Ecto neural progenitor cell (in vitro differentiated cells): ENCODE data around the gene RAB24.

ENCODE experiments used
- DNase-seq: peaks from one replicate; pipeline ENCODE4 v3.0.0-alpha.2; 2018; ENCODE audit warnings: low spot score

Gene RAB24

DNA sequence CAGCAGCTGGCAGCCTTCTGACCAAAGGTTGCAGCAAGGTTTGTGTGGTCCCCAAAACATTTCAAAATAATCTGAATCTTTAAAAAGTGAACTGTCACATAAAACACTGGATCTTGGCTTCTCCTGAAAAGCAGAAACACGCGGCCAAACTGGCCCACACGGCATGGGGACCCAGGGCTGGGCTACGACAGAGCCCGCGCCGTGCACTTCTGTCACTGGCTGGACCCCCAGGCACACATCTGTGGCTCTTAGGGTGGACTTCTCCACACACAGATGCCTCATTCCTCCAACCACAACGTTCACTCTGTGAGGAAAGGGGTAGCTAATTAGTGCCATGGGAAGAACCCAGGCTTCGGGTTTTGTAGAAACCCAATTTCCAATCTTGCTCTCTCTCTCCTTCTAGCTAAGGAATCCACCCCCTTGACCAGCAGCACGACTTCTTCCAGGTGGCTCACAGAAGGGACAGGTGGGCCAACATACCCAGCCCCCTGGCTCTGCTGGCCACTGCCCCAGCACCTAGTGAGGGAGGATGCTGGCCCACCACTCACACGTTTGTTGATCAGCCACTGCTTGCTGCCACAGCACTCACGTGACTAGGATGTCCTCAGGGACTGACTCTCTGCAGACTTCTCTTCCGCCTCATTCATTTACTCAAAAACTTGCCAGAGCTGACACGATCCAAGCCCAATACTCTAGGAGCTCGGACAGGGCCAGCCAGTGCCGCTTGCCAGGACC lies 30.1 kb upstream of the RAB24 start:
- no peak for DNase-seq

DNA sequence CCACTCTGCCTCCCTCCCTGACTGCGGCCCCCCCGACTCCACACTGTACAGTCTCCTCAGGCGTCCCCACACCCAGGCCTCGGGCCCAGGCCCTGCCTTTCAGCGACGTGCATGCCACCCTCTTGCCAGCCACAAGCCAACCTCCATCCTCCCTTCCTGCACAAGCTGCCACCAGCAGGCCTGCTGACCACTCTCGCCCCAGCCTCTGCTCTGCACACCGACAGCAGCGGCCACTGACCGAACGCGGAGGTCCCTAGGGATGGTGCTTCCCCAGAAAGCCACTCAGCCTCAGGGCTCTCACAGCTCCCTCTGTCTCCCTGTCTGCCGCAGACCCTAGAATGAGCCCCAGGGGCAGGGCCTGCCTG lies 29.4 kb upstream of the RAB24 start:
- no peak for DNase-seq

DNA sequence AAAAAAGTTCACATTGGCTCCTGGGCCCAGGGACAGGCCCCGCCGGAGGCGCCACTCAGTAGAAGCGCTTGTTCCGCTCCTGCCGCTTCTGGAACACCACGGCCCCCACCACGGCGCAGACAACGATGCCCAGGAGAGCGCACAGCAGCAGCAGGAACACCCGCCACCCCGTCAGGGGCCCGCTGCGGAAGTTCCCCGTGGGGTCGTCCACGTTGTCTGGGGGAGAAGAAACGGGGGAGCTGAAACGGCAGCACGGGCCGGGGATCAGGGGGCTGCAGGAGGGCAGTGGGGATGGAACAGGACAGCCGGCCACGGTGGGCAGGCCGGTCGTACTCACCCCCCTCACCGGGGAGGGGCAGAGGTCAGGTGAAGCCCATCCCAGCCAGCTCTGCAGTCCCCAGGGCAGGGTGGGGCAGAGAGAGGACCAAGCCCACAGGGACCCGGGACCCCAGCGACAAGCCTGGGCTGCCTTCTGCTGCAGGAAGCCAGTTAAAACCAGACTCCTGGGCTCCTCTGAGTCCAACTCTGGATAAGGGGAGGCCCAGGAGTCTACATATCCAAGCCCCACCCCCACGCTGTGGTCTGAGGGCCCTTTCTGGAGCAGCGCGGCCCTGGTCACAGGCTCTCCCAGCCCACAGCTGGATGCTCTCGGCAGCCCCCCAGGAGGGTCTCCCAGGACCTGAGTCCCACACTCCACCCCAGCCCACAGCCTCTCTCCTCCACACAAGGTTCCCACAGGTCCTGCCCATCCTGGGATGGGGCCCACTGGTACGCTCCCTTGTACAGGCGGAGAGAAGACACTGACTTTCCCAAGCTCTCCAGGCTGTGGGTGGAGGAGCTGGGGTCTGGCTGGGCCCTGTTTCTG lies 28.7 kb upstream of the RAB24 start:
- DNase-seq = no peak

DNA sequence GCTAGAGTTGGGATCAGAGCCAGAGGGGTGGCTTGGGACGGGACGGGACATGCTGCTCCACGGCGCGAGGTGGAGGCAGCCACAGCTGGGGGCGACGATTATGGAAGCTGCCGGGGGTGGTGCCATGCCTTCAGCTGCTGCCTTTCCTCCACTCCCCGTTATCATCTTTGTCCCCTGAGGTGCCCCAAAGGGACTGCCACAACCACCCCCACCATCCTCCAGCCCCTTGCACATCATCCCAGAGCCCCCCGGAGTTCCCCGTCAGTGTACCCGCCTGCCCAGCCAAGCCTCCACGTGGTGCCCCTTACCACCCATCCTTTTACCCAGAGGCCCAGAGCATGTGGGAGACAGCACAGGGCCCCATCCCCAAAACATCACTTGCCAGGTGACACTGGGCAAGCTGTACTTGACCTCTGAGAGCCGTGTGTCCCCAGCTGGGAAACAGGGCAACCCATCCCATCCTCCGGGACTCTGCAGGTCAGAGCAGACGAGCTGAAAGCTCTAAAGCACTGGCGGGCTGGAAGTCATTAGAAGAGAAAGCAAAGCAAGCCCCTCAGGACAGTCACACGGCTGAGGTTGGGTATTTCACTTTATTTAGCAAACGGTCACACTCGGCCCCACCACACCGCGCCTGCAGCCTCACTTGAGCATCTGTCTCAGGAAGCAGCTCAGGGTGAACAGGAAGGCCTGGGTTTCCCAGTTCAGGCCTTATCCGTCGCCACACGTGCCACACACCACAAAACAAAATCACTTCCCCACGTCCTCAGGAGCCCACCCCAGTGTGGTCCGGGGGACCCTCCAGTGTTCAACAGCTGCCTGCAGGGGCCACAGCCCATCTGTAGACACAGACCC lies 27.7 kb upstream of the RAB24 start:
- DNase-seq = no peak

DNA sequence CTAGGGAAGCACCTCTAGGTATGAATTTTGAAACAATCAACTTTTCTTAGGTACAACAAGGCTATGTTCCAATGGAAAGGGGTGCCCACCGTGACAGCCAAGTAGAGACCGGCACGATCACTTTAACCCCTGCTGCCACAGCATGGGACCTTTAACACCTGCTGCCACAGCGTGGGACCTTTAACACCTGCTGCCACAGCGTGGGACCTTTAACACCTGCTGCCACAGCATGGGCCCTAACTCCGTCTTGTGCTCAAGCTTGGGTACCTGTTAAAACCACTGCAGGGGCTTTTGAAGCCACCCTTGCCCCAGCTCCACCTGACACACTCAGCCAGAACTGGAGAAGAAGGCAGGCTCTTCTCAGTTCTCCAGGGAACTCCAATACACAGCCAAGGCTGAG lies 26.4 kb upstream of the RAB24 start:
- DNase-seq = no peak

DNA sequence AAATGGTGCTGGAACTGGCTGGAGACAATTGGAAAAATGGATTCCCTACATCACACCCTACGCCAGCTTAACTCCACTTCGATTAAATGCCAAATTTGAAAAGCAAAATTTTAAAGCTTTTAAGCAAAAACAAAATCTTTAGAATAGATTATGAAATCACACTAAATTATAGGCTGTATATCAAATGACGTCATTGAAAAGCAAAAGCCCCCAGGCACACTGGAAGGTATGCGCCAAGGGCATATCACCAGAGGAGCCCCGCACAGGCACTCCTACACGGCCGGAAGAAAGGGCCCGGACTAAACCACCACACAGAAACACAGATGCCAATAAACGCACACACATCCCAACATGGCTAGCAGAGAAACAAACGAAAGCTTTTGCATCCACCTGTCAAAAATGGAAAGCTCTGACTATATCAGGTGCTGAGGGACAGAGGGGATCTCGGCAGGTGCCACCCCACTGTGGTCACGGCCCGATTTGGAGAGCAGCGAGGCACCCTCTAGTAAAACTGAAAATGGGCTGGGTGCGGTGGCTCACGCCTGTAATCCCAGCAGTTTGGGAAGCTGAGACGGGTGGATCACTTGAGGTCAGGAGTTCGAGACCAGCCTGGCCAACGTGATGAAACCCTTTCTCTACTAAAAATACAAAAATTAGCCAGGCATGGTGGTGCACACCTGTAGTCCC lies 25.2 kb upstream of the RAB24 start:
- DNase-seq = no peak

DNA sequence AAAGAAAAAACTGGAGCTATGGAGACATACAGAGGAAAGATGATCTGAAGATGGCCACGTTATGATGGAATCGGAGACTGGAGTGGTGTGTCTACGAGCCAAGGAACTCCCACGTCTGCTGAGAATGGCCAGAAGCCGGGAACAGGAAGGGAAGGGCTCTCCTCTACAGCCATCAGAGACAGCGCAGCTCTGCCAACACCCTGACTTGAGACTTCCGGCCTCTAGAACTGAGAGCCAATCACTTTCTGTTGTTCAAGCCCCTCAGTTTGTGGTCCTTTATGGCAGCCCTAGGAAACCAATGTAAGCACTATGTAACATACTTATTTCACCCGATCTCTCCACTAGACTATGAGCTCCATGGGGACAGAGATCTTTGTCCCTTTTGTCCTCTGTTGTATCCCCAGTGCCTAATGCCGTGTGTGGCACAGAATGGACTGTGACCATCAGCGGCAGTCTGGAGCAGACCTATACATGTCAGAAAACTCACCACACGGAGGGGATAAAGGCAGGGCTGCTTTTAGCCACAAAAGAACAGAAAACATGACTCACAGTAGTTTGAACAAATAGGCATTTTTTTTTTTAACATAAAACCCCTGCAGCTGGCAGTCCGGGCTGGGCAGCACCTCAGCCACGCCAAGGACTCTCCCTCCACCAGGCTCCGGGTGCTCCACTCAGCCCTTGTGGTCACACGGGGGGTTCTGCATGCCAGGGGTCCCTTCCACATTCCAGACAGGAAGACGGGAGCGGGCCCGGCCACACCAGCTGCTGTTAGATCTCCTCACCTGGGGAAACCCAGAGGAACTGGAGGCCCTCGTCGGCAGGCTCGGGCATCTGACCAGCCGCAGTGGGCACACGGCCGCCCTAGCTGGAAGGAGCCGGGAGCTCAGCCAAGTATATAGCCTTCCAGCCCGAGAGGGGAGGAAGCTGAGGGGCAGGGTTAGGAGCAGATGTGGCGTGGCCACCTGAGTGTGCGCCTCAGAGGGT lies 24.3 kb upstream of the RAB24 start:
- DNase-seq = no peak

DNA sequence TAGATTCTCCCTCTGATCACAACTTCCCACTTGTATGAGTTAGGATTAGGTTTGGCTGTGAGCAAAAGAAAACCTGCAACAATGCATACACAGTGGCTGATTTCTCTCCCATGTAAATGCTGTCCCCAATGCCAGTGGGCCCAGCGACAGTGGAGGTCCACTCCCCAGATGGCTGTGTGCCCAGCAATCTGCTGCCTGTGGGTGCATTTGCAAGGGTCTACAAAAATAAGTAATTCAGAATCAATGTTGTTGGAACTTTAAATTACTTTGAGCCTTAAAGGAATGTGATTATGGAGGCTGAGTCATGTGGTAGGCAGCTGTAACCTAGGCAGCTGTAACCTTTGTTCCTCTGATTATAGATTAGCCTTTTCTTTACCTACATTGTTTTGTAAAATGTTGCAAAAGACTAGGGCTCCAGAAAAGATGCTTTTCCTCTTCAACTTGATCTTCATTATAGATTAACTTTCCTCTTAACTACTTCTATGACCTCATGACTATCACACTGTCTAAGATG lies 22.4 kb upstream of the RAB24 start:
- no peak for DNase-seq

DNA sequence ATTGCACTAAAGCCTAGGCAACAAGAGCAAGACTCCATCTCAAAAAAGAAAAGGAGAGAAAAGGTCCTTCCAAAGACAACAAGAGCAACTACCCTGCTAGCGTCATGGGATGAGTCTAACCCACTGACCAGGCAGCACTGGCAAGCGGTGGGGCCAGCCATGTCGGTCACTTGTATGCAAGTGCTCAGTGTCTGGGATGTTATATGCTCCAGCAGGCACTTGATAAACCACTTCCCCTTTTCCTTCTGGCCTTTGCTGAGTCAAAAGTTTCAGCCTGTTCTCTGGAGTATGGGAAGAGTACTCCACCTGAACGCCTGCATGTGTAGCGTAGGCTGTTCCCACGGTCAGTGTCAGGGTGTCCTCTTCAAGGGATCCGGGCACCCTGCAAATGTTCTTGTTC lies 17.4 kb upstream of the RAB24 start:
- no peak for DNase-seq

DNA sequence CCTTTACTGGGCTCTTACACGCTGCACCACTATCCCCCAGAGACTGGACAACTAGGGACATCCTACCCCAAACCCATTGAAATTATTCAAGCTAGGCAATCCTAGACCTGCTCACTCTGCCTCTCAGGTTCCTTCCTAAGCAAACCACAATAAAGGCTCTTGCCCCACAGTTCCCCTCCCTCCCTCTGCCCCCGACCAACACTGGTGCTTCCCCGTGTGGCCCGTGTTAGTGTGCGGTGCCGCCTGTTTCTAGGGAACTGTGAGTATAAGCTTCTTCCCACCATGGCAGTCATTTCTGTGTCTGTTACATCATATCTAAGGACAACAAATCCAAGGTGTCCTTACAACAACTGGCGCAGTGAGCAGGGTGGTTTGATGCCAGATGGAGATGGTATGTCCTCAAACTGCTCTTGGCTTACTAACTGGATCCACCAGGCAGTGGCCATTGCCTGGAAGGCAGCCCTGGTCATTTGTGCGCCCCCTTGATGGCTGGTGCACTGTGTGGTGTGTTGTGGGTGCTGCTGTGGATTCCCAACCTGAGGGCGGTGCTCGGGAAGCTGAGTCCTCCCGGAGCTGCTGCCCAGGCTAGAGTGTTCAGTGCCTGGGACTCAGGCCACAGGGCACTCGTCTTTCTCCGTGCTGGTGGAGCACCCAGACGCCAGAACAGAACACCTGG lies 16.5 kb upstream of the RAB24 start:
- DNase-seq = no peak

DNA sequence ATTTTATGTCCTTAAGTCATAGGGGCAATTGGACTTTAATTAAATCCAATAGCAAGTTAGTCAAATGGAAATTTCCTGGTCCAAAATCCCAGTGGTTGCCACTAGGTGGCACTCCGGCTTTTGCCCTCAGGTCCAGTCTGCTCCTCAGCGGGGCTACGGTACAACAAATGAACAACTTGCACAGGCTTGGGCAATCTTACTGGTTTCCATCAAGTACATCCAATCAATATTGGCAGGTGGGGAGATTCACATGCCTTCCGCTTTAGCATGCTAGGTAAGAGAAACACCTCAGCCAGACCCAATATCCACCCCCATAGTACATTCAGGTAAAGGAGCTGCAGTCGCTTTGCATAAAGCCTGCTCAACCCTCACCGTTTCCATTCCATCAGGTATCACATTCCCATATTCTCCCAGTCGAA lies 14.4 kb upstream of the RAB24 start:
- DNase-seq = peak; percentile 72

DNA sequence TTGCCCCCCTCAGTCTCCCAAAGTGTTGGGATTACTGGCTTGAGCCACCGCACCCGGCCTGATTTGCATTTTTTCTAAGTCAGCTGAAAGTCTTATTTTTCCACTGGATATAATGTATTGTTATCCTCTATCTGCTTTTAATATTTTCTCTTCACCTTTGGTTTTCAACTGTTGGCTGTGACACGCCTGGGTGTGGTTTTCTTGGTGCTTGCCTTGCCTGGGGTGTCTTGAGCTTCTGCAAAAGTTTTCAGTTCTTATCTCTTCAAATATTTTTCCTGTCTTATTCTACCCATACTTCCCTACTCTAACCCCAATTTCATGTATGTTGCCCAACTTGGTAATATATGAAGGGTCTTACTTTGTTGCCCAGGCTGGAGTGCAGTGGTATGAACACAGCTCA lies 12.5 kb upstream of the RAB24 start:
- no peak for DNase-seq

DNA sequence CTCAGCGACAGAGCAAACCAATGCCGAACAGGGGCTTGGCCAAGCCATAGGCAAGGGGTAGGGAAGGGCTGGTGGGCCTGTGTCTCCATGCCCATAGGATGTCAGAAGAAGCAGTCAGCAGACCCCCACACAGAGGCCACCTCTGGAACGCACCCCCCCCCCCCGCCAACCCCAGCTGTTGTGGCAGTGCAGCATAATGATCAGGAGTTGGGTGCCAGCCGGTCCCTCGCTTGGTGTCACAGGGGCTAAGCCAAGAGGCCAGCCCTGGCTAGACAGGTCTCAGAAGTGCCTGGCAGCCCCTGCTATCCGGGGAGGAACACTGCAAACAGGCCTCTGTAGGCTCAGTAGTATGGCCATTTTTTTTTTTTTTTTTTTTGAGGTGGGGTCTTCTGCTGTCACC lies 11.9 kb upstream of the RAB24 start:
- DNase-seq = no peak

DNA sequence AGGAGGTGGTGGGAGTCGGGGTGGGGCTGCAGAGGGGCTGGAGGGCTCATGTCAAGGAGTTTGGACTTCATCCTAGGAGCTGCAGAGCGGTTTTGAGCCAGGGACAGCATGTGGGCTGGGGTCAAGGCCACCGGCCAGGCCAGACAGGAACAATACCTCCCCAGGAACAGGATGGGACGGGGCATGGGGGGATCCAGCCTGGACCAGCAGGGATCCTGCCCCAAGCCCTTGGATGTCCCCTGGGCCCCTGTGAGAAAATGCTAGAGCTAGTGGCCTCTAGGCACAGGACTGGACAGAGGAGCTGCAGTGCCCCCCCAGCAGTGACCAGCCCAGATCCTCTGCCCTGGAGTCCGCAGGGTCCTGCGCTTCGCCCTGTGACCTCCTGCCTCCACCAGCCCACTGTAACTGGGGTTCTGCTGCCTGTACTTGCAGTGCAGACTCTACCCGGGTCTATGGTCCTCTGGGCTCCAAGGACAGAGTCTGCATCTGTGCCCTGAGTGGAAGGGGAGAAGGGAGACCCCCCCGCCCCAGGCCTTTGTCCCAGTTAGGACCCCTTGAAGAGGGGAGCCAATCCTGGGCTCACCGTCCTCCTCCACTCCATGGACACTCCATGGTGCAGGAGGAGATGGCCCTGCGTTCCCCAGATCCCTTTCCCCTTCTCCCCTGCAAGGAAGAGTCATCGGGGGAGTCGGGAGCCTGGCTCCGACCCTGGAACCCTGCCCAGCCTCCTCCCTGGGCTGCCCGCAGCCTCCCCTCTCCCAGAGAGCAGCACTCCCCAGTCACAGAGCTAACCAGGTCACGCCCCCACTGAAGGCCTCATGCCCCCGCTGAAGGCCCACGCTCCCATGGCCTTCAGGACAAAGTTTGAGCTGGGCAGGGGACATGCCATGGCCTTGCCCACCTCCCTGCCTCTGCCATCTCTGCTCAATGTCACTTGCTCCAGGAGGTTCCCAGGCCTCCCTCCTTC lies 11.1 kb upstream of the RAB24 start:
- DNase-seq = no peak

DNA sequence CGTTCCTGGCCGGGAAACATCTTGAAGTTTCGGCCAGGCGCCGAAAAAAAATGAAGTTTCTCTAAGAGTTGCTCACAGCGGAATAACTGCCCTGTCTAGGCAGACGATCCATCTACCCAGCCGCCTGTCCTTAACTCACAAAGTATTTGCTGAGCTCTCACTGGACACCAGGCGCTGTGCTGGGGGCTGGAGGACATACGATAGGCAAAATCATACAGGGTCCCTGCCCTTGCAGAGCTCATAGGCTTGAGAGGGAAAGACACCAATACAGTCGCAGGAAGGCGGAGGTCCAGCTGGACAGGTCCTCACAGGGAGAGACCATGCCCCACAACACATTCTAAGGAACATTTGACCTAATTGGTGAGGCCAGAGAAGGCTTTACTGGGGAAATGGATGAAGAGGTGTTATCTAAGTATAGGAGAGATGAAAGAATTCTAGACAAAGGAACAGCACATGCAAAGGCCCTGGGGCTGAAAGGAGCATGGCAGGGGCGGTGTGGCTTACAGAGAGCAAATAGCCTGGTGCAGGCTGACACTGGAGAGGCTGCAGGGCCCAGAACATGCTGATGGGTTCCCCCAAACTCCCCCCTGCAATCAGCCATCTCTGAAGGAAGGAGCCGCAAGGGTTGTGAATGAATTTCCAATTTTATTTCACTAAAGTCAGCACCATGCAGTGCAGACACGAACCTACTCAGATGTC lies 10.2 kb upstream of the RAB24 start:
- DNase-seq = no peak

DNA sequence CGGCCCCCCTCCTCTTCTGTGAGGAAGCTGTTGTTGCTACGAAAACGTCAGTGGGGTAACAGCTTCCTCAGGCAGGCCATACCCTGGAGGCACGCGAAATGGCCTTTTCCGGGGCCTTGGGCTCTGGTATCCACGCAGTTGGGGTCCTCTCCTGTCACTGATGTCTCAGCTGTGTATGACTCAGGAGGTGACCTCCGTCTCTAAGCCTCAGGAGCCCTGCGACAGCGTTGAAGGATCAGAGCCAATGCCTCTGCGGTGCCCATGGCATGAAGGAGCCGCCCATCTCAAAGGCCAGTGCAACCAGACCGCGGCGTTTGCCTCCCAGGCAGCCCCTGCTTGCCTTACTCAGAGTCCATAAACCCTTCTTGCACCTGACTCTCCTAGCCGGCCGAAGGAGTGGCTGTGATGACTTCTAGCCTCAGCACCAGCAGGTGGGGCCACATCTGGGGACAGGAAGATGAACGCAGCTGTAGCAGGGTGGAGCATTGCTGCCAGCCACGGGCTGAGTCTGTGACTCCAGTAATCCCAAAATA lies 9.2 kb upstream of the RAB24 start:
- peak; percentile 78 for DNase-seq

DNA sequence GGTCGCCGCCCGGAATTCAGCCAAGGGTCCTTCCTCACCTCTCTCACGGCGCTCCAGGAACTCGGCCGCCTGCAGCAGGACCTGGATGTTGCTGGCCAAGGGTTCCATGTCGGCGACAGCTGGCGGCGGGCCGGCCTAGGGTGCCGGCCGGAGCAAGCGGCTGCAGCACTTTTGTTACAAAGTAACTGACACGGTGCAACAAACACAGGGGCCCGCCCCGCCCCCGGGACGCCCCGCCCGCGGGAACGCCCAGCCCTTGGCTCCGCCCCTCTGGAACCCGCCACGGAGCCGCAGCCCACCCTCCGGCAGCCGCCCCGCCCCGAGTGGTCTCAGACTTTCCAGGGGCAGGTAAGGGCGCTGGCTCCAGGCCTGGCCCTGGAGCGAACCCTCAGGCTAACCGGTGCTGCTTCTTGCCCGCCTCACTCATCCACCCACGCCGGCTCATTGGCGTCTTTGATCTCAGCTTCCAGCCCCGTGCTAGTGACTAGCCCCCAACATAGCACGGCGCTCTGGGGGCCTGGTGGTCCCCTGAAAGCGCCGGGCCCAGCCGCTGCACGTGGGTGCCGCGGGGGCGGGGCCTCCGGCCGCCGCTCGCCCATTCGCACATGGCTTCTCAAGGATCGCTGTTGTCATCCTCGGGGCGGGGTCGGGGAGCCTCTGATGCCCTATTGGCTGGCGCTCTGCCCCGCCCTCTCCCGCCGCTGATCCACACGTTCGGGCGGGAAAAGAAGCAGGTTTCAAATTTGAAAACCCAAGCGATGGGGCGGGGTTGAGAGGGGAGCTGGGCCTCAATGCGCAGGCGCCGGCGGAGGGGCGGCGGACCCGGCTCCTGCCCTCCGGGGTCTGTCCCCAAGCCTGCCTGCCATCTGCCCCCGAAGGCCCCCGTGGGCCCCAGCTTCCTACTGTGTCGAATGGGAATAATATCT lies 8.5 kb upstream of the RAB24 start, which contains the start of gene MXD3:
Gene MXD3, minus strand, starts transcription at position 176 of the 926 bp plus-strand sequence. Its CDS starts 68 bp downstream, at position 108.
- DNase-seq = peak; percentile 98
